A549 (cell line): ENCODE measurements around the gene DIP2C. TPM values are rescaled to one million over a fixed set of nuclear protein-coding genes. Genes with fewer than 3 reads are reported as not detected.
"Not testable (repeated sequence)": the region's sequence is repeated elsewhere in the genome, so short reads cannot be mapped to it uniquely, and the experiment has no call there.

Experiments
- ATAC-seq, 2 experiments: fragments of 200-7000 bp in 1 of 2; fragments of >200 bp in 1 of 2; cut with Nextera tagmentation in 1 of 2; cut with Tn5 transposase in 1 of 2; 3 replicates each; pipeline versions ENCODE4 v1.8.0 to v1.9.1; 2018 to 2020; ENCODE audit warnings: mild to moderate bottlenecking in 1 of 2, moderate library complexity in 1 of 2
- CTCF ChIA-PET: fragments of 300-600 bp; sonication (Branson Sonifier 250); formaldehyde crosslinking; extraction: SDS; loops from one replicate; lab custom pipeline; 2021; ENCODE audit warnings: antibody characterized with exemption, inconsistent platforms; lab: Yijun Ruan, JAX
- POLR2A ChIA-PET: fragments of 350-600 bp; formaldehyde crosslinking; extraction: SDS; loops from one replicate; lab custom pipeline; 2021; ENCODE audit warnings: antibody characterized with exemption, inconsistent platforms; lab: Yijun Ruan, JAX
- DNase-seq, 2 experiments: peaks; one replicate each; pipeline versions ENCODE4 v3.0.0 to v3.0.0-alpha.2; 2011 to 2016; ENCODE audit warnings: low read depth in 1 of 2, low spot score in 1 of 2
- FAIRE-seq: peaks from 2 replicates; lab custom pipeline; 2011; peaks lifted over from hg19 to GRCh38; lab: Jason Lieb, UNC
- H3K27ac ChIP-seq, 2 experiments: fragments of >200 bp; sonication (Bioruptor Twin); formaldehyde crosslinking; 3 replicates each; pipeline ENCODE4 v1.5.1; 2016 to 2017
- H3K4me1 ChIP-seq: fragments of >200 bp; sonication (Bioruptor Twin); formaldehyde crosslinking; 3 replicates; pipeline ENCODE4 v1.6.1; 2016
- H3K4me2 ChIP-seq: fragments of >200 bp; sonication (Bioruptor Twin); formaldehyde crosslinking; 3 replicates; pipeline ENCODE4 v1.6.1; 2016
- H3K4me3 ChIP-seq: fragments of >200 bp; sonication (Bioruptor Twin); formaldehyde crosslinking; 3 replicates; pipeline ENCODE4 v1.5.1; 2016
- H3K9me3 ChIP-seq: fragments of >200 bp; sonication (Bioruptor Twin); formaldehyde crosslinking; 3 replicates; pipeline ENCODE4 v1.6.1; 2016
- CHD4 ChIP-seq: fragments of 200-600 bp; sonication (generic); IDR thresholded peaks from 2 replicates; pipeline ENCODE4 v1.6.1; 2016; ENCODE audit warnings: antibody characterized with exemption, mild to moderate bottlenecking, borderline replicate concordance
- ESRRA ChIP-seq: fragments of 150-350 bp; IDR thresholded peaks from 2 replicates; pipeline ENCODE4 v1.6.1; 2014; ENCODE audit warnings: mild to moderate bottlenecking, low read length, borderline replicate concordance
- HOXA7 ChIP-seq: fragments of 250-450 bp; sonication (Bioruptor Pico); IDR thresholded peaks from 2 replicates; pipeline ENCODE4 v1.5.0; 2020; ENCODE audit warnings: mild to moderate bottlenecking, moderate library complexity
- HOXB5 ChIP-seq: fragments of 250-450 bp; sonication (Bioruptor Pico); IDR thresholded peaks from 2 replicates; pipeline ENCODE4 v1.5.0; 2020; ENCODE audit warnings: mild to moderate bottlenecking, moderate library complexity
- NPAS2 ChIP-seq: fragments of 250-450 bp; sonication (Bioruptor Pico); IDR thresholded peaks from 2 replicates; pipeline ENCODE4 v1.8.0; 2022; ENCODE audit warnings: mild to moderate bottlenecking, moderate library complexity, borderline replicate concordance
- RARB ChIP-seq: fragments of 250-450 bp; sonication (Bioruptor Pico); IDR thresholded peaks from 2 replicates; pipeline ENCODE4 v1.8.0; 2021; ENCODE audit warnings: mild to moderate bottlenecking, moderate library complexity
- REST ChIP-seq: fragments of 200-600 bp; sonication (generic); IDR thresholded peaks from 2 replicates; pipeline ENCODE4 v1.6.1; 2016; ENCODE audit warnings: antibody characterized with exemption, mild to moderate bottlenecking, moderate library complexity
- SREBF2 ChIP-seq: fragments of 450-650 bp; IDR thresholded peaks from 2 replicates; pipeline ENCODE4 v1.6.1; 2014; ENCODE audit warnings: mild to moderate bottlenecking, moderate library complexity
- WGBS: methylation state at CpG from one replicate; pipeline ENCODE4 v1.1.6; 2017; ENCODE audit errors: missing lambda C conversion rate; 5-methylcytosine and 5-hydroxymethylcytosine counted together
- polyA plus RNA-seq, 4 experiments: library from polyadenylated mRNA; depleted of rRNA in 3 of 4; stranded (reverse); fragments of >200 nt; fragmentation: RNase III in 1 of 4; extraction: RNeasy Plus Mini Kit Qiagen cat#74134 plus additional on column Dnase treatment in 1 of 4; gene quantifications; 2 replicates in 3 of 4; 3 replicates in 1 of 4; pipeline ENCODE4 v1.2.3, GENCODE V29; 2011 to 2017
- TF ChIP-seq, protein P1 (sequence below): fragments of 150-350 bp; IDR thresholded peaks from 2 replicates; pipeline ENCODE4 v1.6.1; 2014; ENCODE audit warnings: low read depth, mild to moderate bottlenecking, low read length
- TF ChIP-seq, protein P2 (sequence below): fragments of 450-650 bp; IDR thresholded peaks from 2 replicates; pipeline ENCODE4 v1.6.1; 2014; ENCODE audit warnings: antibody characterized with exemption
- TF ChIP-seq, protein P3 (sequence below): fragments of 250-450 bp; sonication (Bioruptor Pico); IDR thresholded peaks from 2 replicates; pipeline ENCODE4 v1.5.0; 2020; ENCODE audit warnings: low read depth, mild to moderate bottlenecking, moderate library complexity

DIP2C gene
- polyA plus RNA-seq, 2 of the 4 experiments (the other 2 are of a cell fraction): 3.7 to 5.0 TPM

DNA sequence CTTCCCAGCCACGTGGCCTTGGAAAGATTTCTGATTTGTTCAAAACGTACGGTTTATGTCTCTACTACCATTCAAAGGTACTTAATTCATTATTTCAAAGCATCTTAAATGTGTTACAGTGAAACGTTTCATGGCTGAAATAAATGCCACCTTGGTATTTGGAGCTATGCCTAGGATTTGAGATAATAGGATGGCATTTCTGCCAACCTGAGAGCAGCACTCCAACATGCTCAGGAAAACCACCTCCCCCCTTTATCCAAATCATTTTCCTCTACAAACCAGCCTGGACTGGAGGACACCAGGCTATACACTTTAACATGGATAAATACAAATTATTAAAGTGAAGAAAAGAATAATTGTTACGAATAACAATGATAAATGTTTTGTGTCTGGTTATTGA is 293.4 kb downstream of the DIP2C start (continued):
- TF ChIP-seq SREBF2: no peak

DNA sequence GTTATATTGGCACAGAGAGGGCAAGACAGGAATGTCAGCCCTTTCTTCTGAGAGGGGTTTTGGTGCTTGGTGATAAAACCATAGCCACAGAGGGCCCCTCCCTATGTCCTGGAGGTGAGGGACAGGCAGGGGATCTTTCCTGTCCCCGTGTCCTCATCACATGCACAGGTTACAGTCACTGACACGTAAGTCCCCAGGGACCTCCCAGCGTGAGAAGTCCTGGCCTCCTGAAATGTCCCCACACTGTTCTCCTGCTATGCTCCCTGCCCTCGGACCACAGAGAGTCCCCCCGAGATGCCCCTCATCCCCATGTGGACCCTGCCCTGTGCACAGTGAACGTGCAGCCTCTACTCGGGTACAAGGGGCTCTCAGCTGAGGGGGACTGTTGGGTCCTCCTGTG is 293.8 kb downstream of the DIP2C start:
- POLR2A ChIA-PET: no interaction called here
- TF ChIP-seq, protein P1, sequence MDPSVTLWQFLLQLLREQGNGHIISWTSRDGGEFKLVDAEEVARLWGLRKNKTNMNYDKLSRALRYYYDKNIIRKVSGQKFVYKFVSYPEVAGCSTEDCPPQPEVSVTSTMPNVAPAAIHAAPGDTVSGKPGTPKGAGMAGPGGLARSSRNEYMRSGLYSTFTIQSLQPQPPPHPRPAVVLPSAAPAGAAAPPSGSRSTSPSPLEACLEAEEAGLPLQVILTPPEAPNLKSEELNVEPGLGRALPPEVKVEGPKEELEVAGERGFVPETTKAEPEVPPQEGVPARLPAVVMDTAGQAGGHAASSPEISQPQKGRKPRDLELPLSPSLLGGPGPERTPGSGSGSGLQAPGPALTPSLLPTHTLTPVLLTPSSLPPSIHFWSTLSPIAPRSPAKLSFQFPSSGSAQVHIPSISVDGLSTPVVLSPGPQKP: no peak
- TF ChIP-seq ESRRA: no peak
- no peak for TF ChIP-seq HOXB5
- no peak for TF ChIP-seq REST
- TF ChIP-seq RARB: no peak
- TF ChIP-seq, protein P2, sequence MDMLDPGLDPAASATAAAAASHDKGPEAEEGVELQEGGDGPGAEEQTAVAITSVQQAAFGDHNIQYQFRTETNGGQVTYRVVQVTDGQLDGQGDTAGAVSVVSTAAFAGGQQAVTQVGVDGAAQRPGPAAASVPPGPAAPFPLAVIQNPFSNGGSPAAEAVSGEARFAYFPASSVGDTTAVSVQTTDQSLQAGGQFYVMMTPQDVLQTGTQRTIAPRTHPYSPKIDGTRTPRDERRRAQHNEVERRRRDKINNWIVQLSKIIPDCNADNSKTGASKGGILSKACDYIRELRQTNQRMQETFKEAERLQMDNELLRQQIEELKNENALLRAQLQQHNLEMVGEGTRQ: no peak
- H3K4me3 ChIP-seq: no peak overlapping the region
- DNase-seq: no peak
- H3K9me3 ChIP-seq: no peaks in the 10 kb centered on the region
- no peaks in the 10 kb centered on the region for H3K4me1 ChIP-seq
- ATAC-seq: no peak
- H3K27ac ChIP-seq: no peak overlapping the region
- H3K4me2 ChIP-seq: no peak overlapping the region
- no peak for FAIRE-seq
- WGBS: 84% methylated on average over 7 of the region's 7 CpGs
- CTCF ChIA-PET: no interaction called here

- H3K4me1 ChIP-seq, H3K9me3 ChIP-seq, FAIRE-seq, CTCF ChIA-PET, H3K4me3 ChIP-seq, H3K4me2 ChIP-seq, ATAC-seq, POLR2A ChIA-PET, DNase-seq, H3K27ac ChIP-seq: not testable (repeated sequence)
- WGBS: 87% methylated on average over 20 of the region's 21 CpGs
These were observed 294.9 kb downstream of the DIP2C start for GRCh38 chr10:394439-395101.

- DNase-seq (no peak), ATAC-seq (no peak), FAIRE-seq (no peak)
- 95% methylated on average over 14 of the region's 14 CpGs for WGBS
- H3K4me3 ChIP-seq: no peak overlapping the region
- ChIA-PET POLR2A (no interaction called here), CTCF (no interaction called here)
- H3K9me3 ChIP-seq: no peaks in the 10 kb centered on the region
- no peaks in the 10 kb centered on the region for H3K4me1 ChIP-seq
- H3K4me2 ChIP-seq: no peak overlapping the region
- no peak overlapping the region for H3K27ac ChIP-seq
- TF ChIP-seq, protein P3, sequence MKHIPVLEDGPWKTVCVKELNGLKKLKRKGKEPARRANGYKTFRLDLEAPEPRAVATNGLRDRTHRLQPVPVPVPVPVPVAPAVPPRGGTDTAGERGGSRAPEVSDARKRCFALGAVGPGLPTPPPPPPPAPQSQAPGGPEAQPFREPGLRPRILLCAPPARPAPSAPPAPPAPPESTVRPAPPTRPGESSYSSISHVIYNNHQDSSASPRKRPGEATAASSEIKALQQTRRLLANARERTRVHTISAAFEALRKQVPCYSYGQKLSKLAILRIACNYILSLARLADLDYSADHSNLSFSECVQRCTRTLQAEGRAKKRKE (CRISPR knock-in tag): no peak
- TF ChIP-seq CHD4 (no peak), HOXA7 (no peak), NPAS2 (CRISPR knock-in tag) (no peak)
- TF ChIP-seq, all 56 proteins: peak for 0
These were observed 295.6 kb downstream of the DIP2C start for GRCh38 chr10:393787-394438.
